Smooth muscle cell (in vitro differentiated cells): ENCODE results near the gene MFSD2A. TPM values are rescaled to one million over a fixed set of nuclear protein-coding genes. Genes with fewer than 3 reads are reported as not detected.
"Not testable (repeated sequence)": the region's sequence is repeated elsewhere in the genome, so short reads cannot be mapped to it uniquely, and the experiment has no call there.

Experiments used
- DNase-seq: peaks from one replicate; lab custom pipeline; 2025; ENCODE audit not compliant: unreplicated experiment; lab: John Stamatoyannopoulos, UW
- H2AFZ ChIP-seq: fragments of 200-600 bp; sonication (generic); 2 replicates; pipeline ENCODE4 v1.6.0; 2016; ENCODE audit warnings: antibody characterized with exemption, low read depth, mild to moderate bottlenecking
- H3F3A ChIP-seq: fragments of 200-600 bp; sonication (generic); 2 replicates; pipeline ENCODE4 v1.6.0; 2017; ENCODE audit warnings: antibody characterized with exemption, low read depth
- H3K27ac ChIP-seq: fragments of 200-600 bp; sonication (generic); 2 replicates; pipeline ENCODE4 v1.5.1; 2016; ENCODE audit warnings: low read depth, mild to moderate bottlenecking
- H3K27me3 ChIP-seq: fragments of 200-600 bp; sonication (generic); 2 replicates; pipeline ENCODE4 v1.6.1; 2016; ENCODE audit warnings: low read depth, mild to moderate bottlenecking
- H3K36me3 ChIP-seq: fragments of 200-600 bp; sonication (generic); 2 replicates; pipeline ENCODE4 v1.5.1; 2016; ENCODE audit warnings: low read depth
- H3K4me1 ChIP-seq: fragments of 200-600 bp; sonication (generic); 2 replicates; pipeline ENCODE4 v1.5.1; 2016; ENCODE audit warnings: low read depth
- H3K4me2 ChIP-seq: fragments of 200-600 bp; sonication (generic); 2 replicates; pipeline ENCODE4 v1.6.0; 2016; ENCODE audit warnings: mild to moderate bottlenecking
- H3K4me3 ChIP-seq: fragments of 200-600 bp; sonication (generic); 2 replicates; pipeline ENCODE4 v1.5.1; 2016; ENCODE audit warnings: mild to moderate bottlenecking
- H3K79me2 ChIP-seq: fragments of 200-600 bp; sonication (generic); 2 replicates; pipeline ENCODE4 v1.6.0; 2016; ENCODE audit warnings: low read depth, mild to moderate bottlenecking
- H3K9ac ChIP-seq: fragments of 200-600 bp; sonication (generic); 2 replicates; pipeline ENCODE4 v1.6.0; 2016; ENCODE audit warnings: low read depth
- H3K9me3 ChIP-seq: fragments of 200-600 bp; sonication (generic); replicated peaks from 2 replicates; pipeline ENCODE4 v1.5.1; 2016; ENCODE audit warnings: low read depth
- H4K20me1 ChIP-seq: fragments of 200-600 bp; sonication (generic); 2 replicates; pipeline ENCODE4 v1.6.0; 2016; ENCODE audit warnings: low read depth
- WGBS: methylation state at CpG from one replicate; pipeline ENCODE4 v1.1.7; 2016; ENCODE audit warnings: low lambda C conversion rate; 5-methylcytosine and 5-hydroxymethylcytosine counted together
- polyA plus RNA-seq: library from polyadenylated mRNA; unstranded; fragments of >200 nt; fragmentation: Nextera tagmentation; extraction: Ambion mirVana; gene quantifications from 2 replicates; pipeline ENCODE4 v1.2.1, GENCODE V29; 2016
- total RNA-seq: library from RNA; depleted of rRNA; stranded (reverse); fragments of >200 nt; gene quantifications from 2 replicates; pipeline ENCODE4 v1.2.3, GENCODE V29; 2014
- TF ChIP-seq, protein P1 (sequence below): fragments of 200-600 bp; sonication (generic); IDR thresholded peaks from 2 replicates; pipeline ENCODE4 v1.5.1; 2017; ENCODE audit warnings: borderline replicate concordance, mild to moderate bottlenecking, antibody characterized with exemption; ENCODE audit not compliant: insufficient read depth, poor library complexity, severe bottlenecking

Gene MFSD2A
- total and polyA plus RNA-seq, 2 experiments from 2014 or later = 3.3 to 5.3 TPM

DNA sequence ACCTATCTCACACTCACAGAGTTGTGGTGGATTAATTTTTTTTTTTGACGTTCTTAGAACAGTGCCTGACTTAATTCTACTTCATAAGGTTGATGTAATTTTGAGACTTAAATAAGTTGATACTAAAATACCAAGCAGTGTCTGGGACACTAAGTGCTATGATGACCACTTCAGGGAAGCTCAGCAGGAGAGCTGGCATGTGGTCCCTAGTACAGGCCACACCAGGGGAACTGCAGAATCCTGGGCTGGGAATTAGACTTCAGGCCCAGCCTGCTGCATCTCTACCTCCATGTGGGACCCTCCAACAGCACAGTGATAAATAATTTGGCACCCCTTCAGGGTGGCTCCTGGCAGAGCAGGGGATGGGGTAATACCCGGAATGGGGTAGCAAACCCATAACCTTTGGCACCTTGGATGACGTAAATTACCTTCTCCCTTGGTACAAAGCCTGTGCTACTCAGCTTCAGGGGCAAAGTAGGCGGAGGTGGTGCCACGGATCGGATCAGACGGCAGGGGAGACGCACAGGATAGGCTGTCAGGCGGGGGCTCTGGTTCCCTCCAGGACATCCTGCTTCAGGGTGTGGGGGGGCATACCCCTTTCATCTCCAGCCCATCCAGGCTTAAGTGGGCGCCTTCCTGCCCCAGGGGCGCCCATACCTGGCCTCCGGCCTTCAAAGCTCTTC lies 4.8 kb downstream of the MFSD2A start:
- H3K4me3 ChIP-seq = no peak overlapping the region
- no peaks in the 10 kb centered on the region for H3K79me2 ChIP-seq
- H3K36me3 ChIP-seq = no peaks in the 10 kb centered on the region
- no peaks in the 10 kb centered on the region for H4K20me1 ChIP-seq
- H2AFZ ChIP-seq = no peak overlapping the region
- H3K4me2 ChIP-seq = no peak overlapping the region
- DNase-seq = no peak
- H3K4me1 ChIP-seq = peaks cover 13% of the 10 kb centered on the region
- H3K9ac ChIP-seq = no peak overlapping the region
- TF ChIP-seq, protein P1, sequence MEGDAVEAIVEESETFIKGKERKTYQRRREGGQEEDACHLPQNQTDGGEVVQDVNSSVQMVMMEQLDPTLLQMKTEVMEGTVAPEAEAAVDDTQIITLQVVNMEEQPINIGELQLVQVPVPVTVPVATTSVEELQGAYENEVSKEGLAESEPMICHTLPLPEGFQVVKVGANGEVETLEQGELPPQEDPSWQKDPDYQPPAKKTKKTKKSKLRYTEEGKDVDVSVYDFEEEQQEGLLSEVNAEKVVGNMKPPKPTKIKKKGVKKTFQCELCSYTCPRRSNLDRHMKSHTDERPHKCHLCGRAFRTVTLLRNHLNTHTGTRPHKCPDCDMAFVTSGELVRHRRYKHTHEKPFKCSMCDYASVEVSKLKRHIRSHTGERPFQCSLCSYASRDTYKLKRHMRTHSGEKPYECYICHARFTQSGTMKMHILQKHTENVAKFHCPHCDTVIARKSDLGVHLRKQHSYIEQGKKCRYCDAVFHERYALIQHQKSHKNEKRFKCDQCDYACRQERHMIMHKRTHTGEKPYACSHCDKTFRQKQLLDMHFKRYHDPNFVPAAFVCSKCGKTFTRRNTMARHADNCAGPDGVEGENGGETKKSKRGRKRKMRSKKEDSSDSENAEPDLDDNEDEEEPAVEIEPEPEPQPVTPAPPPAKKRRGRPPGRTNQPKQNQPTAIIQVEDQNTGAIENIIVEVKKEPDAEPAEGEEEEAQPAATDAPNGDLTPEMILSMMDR = no peak
- no peak overlapping the region for H3K27ac ChIP-seq
- H3K9me3 ChIP-seq = no peaks in the 10 kb centered on the region
- no peaks in the 10 kb centered on the region for H3F3A ChIP-seq
- no peaks in the 10 kb centered on the region for H3K27me3 ChIP-seq
- 96% methylated on average over 9 of the region's 12 CpGs for WGBS

DNA sequence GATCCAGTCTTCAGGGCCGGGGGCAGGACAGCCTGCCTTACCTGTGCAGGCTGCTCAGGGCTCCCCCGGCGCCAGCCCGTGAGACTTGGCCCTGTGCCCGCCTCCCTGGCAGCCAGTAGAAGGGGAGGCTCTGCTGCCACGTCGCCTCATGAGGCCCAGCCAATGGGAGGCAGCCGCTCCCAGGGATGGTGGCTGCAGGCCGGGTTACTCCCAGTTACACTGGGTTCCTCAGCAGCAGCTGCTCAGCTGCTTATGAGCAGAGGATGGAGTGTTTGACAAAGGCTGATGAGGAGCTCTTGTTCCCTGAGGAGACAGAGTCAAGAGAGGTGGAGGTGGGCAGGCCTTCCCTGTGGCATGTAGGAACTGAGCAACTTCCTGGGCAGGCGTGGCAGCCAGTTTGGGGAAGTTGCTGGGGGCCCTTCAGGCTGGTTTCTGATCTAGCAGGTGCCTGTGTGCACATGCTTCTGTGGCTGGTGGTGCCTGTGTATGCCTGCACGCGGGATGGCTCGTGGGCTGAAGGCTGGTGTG lies 5.5 kb downstream of the MFSD2A start:
- 94% methylated on average over 13 of the region's 13 CpGs for WGBS
- Histone ChIP-seq H3K79me2 (no peaks in the 10 kb centered on the region), H3K9me3 (no peaks in the 10 kb centered on the region), H3K4me3 (no peak overlapping the region), H3K27ac (no peak overlapping the region), H3K4me2 (no peak overlapping the region), H3K27me3 (no peaks in the 10 kb centered on the region), H3K36me3 (no peaks in the 10 kb centered on the region), H3K4me1 (peaks cover 8% of the 10 kb centered on the region), H3F3A (no peaks in the 10 kb centered on the region), H2AFZ (no peak overlapping the region), H4K20me1 (no peaks in the 10 kb centered on the region), H3K9ac (no peak overlapping the region)
- DNase-seq = no peak
- TF ChIP-seq, protein P1 = no peak

DNA sequence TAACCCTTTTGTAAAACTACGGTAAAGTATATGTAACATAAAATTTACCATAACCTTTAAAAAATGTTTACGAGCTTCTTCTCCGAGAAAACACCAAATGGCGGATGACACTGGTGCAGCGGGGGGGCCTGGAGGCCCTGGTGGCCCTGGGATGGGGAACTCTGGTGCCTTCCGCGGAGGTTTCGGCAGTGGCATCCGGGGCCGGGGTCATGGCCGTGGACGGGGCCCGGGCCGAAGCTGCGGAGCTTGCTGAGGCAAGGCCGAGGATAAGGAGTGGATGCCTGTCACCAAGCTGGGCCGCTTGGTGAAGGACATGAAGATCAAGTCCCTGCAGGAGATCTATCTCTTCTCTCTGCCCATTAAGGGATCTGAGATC lies 7.5 kb downstream of the MFSD2A start:
- Histone ChIP-seq H3K9ac (no peak overlapping the region), H3K9me3 (no peaks in the 10 kb centered on the region), H3K4me2 (no peak overlapping the region), H3K27ac (no peak overlapping the region), H3K4me1 (no peaks in the 10 kb centered on the region), H4K20me1 (no peaks in the 10 kb centered on the region), H2AFZ (no peak overlapping the region), H3K79me2 (no peaks in the 10 kb centered on the region), H3K4me3 (no peak overlapping the region), H3K27me3 (no peaks in the 10 kb centered on the region), H3K36me3 (no peaks in the 10 kb centered on the region), H3F3A (no peaks in the 10 kb centered on the region)
- no peak for DNase-seq
- 94% methylated on average over 17 of the region's 17 CpGs for WGBS
- TF ChIP-seq, protein P1 = no peak

DNA sequence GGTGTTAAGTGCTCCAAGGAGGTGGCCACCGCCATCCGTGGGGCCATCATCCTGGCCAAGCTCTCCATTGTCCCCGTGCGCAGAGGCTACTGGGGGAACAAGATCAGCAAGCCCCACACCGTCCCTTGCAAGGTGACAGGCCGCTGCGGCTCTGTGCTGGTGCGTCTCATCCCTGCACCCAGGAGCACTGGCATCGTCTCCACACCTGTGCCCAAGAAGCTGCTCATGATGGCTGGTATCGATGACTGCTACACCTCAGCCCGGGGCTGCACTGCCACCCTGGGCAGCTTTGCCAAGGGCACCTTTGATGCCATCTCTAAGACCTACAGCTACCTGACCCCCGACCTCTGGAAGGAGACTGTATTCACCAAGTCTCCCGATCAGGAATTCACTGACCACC lies 8.0 kb downstream of the MFSD2A start:
- not testable (repeated sequence) for H3K27me3 ChIP-seq, H3K9me3 ChIP-seq, DNase-seq, H3K9ac ChIP-seq, H3K4me1 ChIP-seq, H2AFZ ChIP-seq, H3K36me3 ChIP-seq, H3K4me2 ChIP-seq, H4K20me1 ChIP-seq, H3K79me2 ChIP-seq, H3F3A ChIP-seq, H3K27ac ChIP-seq, H3K4me3 ChIP-seq
- WGBS = 98% methylated on average over 13 of the region's 13 CpGs
